Activated CD4-positive, alpha-beta T cell treated with anti-CD3 and anti-CD28 coated beads for 36 hours (primary cell): ENCODE measurements around the gene CASK. TPM values are rescaled to one million over a fixed set of nuclear protein-coding genes. Genes with fewer than 3 reads are reported as not detected.

Experiments
- ATAC-seq: fragments of 200-7000 bp; cut with Tn5 transposase; one replicate; pipeline ENCODE4 v1.10.0; 2021; ENCODE audit warnings: mild to moderate bottlenecking, moderate library complexity
- CTCF ChIA-PET: fragments of 350-600 bp; sonication (Branson Sonifier 250); formaldehyde crosslinking; loops from one replicate; lab custom pipeline; 2021; ENCODE audit warnings: antibody characterized with exemption; lab: Charles Lee
- POLR2A ChIA-PET: fragments of 350-600 bp; sonication (Branson Sonifier 250); formaldehyde crosslinking; loops from one replicate; lab custom pipeline; 2021; ENCODE audit warnings: antibody characterized with exemption, inconsistent platforms; lab: Charles Lee
- DNase-seq: peaks from one replicate; pipeline ENCODE4 v3.0.0-alpha.2; 2020
- H3K27ac Mint-ChIP-seq: one replicate; pipeline ENCODE4 v1.8.0; 2021; ENCODE audit warnings: mixed read lengths
- H3K27me3 Mint-ChIP-seq: one replicate; pipeline ENCODE4 v1.8.0; 2021; ENCODE audit warnings: mixed read lengths
- H3K36me3 Mint-ChIP-seq: one replicate; pipeline ENCODE4 v1.8.0; 2021; ENCODE audit warnings: low read depth, mixed read lengths
- H3K4me1 Mint-ChIP-seq: one replicate; pipeline ENCODE4 v1.8.0; 2021; ENCODE audit warnings: mixed read lengths
- H3K4me3 Mint-ChIP-seq: one replicate; pipeline ENCODE4 v1.8.0; 2021; ENCODE audit warnings: mild to moderate bottlenecking, moderate library complexity, mixed read lengths
- H3K9me3 Mint-ChIP-seq: one replicate; pipeline ENCODE4 v1.8.0; 2021; ENCODE audit warnings: low read depth, mixed read lengths
- intact Hi-C, 2 experiments: fragments of 100-400 bp; cut with DNase I in 1 of 2; cut with micrococcal nuclease in 1 of 2; formaldehyde crosslinking; loops; one replicate each; pipeline versions ENCODE4 v1.14.2 to v1.15.1; 2022 to 2024; cut with DNase I, micrococcal nuclease
- total RNA-seq, 2 experiments: library from RNA; stranded (reverse); gene quantifications; one replicate each; pipeline ENCODE4 v1.2.3, GENCODE V29; 2021

CASK gene
- total RNA-seq, 2 experiments from 2014 or later: 14.4 to 15.0 TPM

DNA sequence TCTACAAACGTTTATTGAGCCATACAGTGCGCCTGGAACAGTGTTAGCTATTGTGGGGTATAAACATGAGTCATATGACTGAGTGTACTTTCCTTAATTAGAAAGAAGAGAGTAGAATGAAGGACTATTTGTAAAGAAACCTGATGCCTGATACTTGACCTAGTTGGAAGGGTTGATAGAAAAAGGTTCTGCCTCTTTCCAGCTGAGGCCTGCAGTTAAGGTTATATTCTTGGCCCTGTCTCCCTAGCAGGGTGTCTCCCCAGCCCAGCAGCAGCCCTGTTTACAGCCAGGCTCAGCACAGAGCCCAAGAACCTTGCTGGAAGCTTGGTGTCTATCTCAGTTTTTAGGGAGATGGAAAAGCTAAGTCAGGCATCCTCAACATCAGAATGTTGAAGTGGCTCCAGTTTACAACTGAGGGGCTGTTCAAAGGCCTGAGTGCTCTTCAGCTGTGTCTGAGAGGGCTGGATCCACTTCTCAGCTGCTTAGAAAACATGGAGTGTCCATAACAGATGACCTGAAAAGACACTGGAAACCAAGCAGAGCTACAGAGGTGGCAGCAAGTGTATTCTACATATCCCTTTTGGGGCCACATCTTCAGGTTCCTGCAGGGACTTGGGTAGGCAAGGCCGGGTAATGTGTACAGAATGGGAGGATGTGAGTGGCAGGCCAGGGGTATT is 454.6 kb downstream of the CASK start:
- intact Hi-C loops: no loop called here
- Mint-ChIP-seq H3K27ac (no peak overlapping the region), H3K27me3 (no peaks in the 10 kb centered on the region), H3K36me3 (no peaks in the 10 kb centered on the region), H3K4me1 (peaks cover 3% of the 10 kb centered on the region), H3K4me3 (no peak overlapping the region), H3K9me3 (no peaks in the 10 kb centered on the region)
- CTCF ChIA-PET: interaction anchor here (0.8 kb wide), 1 partner anchor 11 kb away, joined by 3 read pairs; no protein-coding TSS in a partner anchor
- ATAC-seq (no peak), DNase-seq (no peak)
- POLR2A ChIA-PET: no interaction called here

Other genes with a start within 250 kb of the CASK start
- under 1 TPM in 1 of 2 experiments, not detected in 1; 0.12 TPM for gene GPR34, start 234.6 kb downstream of the CASK start, total RNA-seq
- under 1 TPM; 0.05 TPM for gene GPR82, start 199.4 kb downstream of the CASK start, total RNA-seq